HG03575 (cell line): Measurements from ENCODE around the gene MPHOSPH8.
A peak's percentile ranks its signal among the peaks of the same experiment; 100 is the strongest.

Experiments used
- ATAC-seq: cut with Tn5 transposase; IDR thresholded peaks from one replicate; pipeline ENCODE4 v1.9.1; 2021; ENCODE audit not compliant: unreplicated experiment, insufficient number of reproducible peaks, low FRiP score; ENCODE audit errors: extremely low read depth

Gene MPHOSPH8, protein sequence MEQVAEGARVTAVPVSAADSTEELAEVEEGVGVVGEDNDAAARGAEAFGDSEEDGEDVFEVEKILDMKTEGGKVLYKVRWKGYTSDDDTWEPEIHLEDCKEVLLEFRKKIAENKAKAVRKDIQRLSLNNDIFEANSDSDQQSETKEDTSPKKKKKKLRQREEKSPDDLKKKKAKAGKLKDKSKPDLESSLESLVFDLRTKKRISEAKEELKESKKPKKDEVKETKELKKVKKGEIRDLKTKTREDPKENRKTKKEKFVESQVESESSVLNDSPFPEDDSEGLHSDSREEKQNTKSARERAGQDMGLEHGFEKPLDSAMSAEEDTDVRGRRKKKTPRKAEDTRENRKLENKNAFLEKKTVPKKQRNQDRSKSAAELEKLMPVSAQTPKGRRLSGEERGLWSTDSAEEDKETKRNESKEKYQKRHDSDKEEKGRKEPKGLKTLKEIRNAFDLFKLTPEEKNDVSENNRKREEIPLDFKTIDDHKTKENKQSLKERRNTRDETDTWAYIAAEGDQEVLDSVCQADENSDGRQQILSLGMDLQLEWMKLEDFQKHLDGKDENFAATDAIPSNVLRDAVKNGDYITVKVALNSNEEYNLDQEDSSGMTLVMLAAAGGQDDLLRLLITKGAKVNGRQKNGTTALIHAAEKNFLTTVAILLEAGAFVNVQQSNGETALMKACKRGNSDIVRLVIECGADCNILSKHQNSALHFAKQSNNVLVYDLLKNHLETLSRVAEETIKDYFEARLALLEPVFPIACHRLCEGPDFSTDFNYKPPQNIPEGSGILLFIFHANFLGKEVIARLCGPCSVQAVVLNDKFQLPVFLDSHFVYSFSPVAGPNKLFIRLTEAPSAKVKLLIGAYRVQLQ

DNA sequence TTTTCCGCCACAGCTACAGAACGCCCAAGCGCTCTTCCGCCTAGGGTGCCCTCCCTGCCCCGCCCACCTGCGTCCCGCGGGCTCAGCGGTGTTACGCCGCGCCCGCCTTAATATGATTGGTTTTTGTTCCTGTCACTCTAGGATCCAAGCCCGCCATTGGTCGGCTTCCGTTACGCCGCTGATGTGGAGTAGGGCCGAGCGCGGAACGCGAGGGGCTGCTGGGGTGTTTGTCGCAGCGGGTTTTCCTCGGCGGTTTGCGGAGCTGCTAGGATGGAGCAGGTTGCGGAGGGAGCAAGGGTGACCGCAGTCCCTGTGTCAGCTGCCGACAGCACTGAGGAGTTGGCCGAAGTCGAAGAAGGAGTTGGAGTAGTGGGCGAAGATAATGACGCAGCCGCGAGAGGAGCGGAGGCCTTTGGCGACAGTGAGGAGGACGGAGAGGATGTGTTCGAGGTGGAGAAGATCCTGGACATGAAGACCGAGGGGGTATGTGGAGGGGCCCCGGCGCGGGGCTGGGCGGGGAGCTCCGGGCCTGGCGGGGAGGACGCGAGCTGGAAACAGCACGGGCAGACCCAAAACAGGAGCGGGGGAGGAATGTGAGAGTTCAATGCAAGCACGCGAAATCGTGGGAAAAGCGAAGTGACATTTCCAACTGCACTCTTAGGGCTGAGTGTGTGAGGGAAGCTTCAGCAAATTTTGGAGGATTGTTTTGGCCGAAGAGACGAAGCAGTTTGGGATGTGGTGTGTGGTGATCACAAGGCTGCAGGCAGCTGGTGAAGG is at the start of gene MPHOSPH8:
MPHOSPH8 (plus strand) TSS at position 181 of the 777 bp plus-strand sequence; CDS start at position 271, 90 bp downstream.
- ATAC-seq: peak; percentile 91

DNA sequence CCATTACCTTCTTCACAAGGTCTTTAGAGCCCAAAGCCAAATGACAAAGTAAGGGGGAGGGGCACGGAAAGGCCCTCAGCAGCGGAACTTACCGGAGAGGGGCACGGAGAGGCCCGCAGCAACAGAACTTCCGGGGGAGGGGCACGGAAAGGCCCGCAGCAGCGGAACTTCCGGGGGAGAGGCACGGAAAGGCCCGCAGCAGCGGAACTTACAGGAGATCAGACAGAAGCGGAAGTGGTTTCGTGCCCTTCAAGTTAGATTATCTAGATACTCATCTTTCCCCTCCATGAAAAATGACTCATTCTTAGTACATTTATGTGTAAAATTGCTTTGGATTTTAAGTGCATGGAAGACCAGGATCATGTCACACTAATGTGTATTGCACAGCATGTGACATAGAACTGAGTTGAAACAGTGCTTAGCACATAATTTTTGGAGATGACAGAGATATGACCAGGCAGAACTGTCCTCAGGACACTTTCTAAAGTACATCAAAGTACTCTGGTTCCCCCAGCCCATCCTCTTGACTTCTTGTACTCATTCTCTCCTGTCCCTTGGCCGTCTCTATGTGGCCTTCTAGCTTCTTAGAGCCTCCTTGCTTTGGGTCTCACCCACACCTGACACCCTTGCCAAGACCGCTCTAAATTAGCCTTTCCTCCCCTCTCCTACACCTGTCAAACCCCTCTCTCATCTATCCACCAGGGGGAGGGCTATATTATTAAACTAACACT is 46.4 kb upstream of the MPHOSPH8 start:
- peak; percentile 36 for ATAC-seq

DNA sequence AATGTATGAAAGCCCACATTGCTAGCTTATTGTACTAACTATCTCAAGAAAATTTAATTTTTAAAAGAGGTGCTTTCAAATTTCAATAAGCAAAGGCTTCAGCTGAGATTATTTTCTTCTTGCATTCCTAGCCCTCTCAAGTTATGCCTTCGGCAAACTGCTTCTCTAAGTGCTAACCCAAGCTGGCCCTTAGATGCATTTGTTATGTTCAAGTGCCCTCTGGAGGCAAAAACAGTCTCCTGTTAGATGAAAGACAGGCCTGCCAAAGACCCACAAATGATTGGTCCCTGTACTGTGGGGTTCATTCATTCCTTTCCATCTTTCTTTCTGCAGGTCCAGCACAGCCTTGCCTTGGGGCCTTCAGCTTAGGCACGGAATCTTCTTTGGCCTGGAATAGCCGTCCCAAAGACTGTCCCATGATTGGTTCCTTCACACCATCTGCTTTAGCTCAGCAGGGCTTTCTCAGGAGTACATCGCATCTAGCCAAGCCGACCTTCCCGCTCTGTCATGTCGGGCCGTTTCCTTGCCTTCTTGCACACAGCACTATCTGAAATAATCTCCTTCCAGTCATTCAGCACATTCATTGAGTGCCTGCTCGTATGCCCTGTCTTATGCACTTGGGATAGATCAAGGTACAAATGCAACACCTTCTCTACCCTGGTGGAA is 45.7 kb upstream of the MPHOSPH8 start:
- ATAC-seq: peak; percentile 53

DNA sequence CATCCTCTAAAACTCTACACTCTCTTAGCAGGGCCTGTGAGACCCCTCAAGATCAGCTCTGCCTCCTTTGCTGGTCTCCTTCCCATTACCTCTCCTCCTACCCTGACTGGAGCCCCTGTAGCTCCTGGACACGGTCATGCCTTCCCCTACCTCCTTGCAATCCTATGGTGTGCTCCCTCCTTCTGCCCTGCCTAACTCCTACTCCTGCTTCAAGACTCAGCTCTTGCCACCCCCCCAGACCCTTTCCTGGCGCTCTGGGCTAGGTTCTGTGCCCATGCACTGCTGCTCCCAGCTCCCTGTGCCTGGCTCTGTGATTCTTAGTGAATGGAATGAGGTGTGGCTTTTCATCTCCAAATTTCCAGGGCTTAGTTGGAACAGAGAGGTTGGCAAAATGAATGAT is 44.1 kb upstream of the MPHOSPH8 start:
- ATAC-seq: no peak

DNA sequence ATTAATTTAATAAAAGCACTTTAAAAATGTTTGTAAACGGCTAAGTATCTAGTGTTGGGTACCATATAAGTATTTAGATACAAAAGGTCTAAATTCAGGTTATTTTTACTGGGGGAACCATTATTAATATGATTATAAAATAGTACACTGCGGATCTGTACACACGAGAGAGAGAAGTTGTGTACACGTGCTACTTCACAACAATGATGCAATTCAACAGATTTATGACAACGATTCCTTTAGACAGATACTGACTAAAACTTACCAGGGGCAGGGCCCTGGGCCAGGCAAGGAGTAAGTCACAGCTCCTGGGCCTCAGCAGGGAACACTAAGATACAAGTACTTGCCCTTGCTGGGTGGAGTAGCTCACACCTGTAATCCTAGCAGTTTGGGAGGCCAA is 43.0 kb upstream of the MPHOSPH8 start:
- no peak for ATAC-seq

DNA sequence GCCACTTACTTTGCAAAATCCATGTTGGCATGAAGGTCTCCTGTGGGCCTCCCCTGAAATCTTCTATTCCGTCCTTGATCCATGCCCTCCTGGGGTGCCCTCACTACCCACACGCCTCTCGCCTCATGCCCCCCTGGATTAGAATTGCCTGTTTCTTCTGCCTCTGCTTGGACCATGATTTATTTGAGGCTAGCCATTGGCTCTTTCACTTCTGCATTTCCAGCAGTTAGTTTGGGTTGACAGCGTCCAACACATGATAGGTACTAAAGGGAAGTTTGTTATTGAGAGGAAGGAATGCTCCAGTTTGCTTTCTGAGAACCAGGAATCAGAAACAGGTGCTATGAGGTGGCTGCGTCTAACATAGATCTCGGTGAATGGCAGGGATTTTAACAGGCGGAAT is 41.6 kb upstream of the MPHOSPH8 start:
- ATAC-seq: no peak

DNA sequence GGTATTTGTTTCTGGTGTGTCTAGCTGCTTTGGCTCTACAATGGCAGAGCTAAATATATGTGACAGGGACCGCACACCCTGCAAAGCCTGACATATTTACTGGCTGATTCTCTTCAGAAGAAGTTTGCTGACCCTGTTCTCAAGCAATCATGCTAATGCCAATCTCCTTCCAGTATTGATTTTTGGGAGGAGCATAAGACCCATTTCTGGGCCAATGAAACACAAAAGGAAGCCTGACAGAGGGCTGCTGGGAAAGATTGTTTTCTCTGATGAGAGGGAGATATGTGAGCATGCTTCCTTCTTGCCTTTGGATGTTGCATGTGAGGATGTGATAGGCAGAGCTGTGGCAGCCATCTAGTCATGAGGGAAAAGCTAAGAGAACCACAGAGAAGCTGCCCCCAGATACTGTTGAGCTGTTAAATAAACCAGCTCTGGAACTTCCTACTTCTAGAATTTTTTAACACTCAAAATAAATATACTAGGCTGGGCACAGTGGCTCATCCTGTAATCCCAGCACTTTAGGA is 40.7 kb upstream of the MPHOSPH8 start:
- no peak for ATAC-seq

DNA sequence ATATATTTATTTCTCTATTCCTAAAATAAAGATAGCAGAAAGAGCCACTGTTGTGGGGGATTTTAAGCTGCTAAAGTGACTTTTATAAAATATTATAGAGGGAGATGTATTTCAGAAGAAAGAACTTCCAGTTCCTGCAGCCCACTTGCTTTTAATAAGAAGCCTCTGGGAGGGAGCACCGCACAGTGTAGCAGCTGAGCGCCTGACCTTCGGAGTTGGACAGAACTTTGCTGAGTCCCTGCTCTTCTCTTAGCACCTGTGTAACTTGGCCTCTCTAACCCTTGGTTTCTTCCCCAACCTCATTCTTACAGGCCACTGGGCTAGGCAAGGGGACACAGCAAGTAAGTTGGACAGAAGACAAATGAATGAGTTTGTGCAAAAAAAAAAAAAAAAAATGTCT is 37.4 kb upstream of the MPHOSPH8 start:
- no peak for ATAC-seq

DNA sequence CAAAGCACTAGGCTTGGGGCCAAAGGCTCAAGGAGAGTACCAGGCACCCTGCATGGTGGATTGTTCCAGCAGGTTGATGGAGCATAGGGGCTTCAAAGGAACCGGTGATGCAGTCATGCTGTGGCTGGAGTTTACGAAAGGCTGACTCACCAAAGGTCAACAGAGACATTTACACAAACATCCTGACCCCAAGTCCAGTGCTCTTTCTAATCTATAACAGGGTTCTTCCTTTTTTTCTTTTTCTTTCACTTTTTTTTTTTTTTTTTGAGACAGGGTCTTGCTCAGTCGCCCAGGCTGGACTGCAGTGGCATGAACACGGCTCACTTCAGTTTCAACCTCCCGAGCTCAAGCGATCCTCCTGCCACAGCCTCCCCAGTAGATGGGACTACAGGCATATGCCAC is 36.5 kb upstream of the MPHOSPH8 start:
- no peak for ATAC-seq

DNA sequence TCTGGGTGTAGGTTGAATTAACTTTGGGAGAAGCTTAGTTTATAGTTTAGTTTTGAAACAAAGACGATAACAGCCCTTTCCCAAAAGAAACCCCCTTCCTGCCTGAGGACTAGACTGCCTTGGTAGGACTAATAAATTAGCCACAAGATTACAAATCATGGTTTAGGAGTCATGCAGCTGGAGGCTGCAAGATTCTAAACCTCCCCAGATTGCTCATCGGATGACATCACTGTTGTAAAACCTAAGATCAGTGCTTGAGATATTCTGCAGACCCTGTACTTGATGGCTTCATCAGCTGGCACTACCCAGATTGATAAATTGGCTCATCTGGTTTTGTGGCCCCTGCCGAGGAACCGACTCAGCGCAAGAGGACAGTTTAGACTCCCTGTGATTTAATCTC is 35.9 kb upstream of the MPHOSPH8 start:
- no peak for ATAC-seq

DNA sequence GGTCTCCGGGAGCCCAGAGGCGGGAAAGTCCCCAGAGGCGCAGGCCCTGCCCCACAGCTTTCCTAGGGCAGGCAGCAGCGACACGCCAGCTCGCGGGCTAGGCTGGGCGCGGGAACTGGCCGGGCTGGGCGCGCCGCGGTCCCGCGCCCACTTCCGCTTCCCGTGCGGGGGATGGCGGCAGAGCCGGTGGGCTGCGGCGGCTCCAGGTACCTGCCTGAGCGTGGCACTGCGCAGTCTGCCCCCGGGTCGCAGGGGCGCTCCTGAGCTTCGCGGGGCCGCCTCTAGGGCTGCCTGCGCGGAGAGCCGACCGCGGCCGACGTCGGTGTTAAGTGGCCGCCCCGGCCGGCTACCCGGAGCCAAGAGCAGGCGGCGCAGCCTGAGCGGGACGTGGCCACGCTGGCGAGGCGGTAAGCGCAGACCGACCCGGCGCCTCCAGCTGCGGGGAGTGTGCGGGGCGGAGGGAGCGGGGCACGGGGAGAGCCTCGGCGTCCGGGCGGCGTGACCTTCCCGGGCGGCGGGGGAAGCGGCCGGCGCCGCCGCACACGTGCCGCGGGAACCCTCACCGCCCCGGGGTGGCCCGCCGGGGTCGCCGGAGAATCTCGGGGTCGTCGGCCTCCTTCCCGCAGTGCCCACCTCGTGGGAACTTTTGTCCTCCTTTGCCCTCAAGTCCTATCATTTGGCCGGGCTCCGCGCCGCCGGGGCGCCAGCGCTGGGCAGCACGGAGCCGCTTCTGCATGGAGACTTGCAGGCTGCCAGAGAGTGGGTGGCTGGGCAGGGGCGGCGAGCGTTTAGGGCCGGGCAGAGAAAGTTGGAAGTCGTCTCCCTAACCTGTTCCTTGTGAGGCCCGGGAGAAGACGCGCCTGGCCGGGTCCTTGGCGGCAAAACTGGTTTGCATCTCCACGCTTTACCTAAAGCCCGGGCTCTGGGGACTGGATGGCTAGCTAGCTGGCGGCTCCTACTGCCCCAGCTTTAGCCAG is 31.4 kb upstream of the MPHOSPH8 start:
- no peak for ATAC-seq

DNA sequence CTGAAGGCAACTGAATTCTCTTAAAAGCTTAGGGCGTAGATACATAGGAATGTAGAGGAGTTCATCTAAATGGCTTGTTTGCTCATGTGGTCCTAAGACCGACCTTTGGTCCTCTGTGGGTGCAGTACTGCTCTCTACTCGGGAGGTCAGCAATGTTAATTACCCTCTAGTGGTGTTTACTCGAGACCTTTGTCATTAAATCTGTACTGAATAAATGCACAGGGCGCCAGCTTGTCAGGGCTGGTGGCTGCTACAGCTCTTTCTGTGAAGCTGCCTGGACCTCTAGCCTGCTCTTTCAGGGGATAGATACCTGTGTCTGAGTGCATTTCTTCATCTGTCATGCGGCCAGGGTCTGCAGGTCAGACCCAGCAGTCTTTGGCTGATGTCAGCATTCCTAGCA is 29.2 kb upstream of the MPHOSPH8 start:
- no peak for ATAC-seq

DNA sequence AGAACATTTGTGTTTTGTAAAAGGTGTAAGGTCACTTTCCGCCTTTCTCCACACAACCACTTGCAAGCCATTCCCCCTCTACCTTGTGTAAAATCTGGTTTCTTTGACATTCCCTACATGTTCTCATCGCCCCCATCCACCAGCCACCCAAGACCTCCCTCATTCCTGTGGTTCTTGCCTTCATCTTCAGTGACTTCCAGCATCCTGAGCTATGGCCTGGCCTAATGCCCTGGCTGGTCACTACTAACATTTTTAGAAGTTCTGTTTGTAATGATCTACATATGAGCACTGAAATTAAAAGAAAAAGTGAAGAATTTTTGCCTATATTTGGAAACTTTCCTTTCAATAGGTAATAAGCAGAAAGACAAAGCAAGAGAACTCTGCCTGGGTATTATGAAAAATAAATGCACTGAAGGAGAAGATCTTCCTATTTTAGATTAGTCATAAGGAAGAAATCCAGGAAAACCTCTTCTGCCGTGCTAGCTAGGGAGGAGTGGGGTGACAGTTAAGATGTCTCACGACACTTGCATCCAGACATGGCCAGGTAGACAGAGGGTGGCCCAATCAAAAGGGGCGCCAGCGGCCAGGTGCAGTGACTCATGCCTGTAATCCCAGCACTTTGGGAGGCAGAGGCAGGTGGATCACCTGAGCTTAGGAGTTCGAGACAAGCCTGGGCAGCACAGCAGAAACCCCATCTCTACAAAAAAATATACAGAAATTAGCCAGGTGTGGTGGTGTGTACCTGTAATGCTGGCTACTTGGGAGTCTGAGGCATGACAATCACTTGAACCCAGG is 28.1 kb upstream of the MPHOSPH8 start:
- ATAC-seq: no peak

DNA sequence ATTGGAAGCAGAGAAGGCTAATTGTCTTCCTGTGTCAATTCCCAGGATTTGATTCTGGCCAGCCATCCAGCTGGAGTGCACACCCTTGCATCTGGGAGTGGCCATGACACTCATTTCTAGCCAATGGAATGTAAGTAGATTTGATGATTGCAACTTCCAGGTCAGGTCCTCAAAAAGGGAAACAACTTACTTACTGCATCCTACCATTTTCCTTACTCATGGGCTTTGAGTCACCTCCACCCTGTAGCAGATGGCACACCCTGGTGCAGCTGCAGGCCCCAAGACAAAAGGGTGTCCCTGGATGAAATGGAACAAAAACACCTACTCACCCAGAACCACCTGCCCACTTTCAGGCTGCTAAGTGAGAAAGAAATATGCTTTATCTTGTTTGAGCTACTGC is 27.3 kb upstream of the MPHOSPH8 start:
- no peak for ATAC-seq

DNA sequence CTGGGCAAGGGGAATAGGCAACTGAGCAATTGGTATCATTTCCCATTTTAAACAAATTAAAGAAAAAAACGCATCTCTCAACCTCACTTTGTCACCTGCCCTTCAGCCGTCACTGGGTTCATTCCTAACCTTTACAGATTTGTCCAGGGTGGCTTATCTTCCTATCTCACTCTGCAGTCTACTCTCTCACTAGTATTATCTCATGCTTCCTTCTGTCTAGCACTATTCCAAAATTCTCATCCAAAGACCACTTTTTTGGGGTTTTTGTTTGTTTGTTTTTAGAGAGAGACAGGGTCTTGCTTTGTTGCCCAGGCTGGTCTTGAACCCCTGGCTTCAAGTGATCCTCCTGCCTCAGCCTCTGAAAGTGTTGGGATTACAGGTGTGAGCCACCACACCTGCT is 26.7 kb upstream of the MPHOSPH8 start:
- no peak for ATAC-seq

DNA sequence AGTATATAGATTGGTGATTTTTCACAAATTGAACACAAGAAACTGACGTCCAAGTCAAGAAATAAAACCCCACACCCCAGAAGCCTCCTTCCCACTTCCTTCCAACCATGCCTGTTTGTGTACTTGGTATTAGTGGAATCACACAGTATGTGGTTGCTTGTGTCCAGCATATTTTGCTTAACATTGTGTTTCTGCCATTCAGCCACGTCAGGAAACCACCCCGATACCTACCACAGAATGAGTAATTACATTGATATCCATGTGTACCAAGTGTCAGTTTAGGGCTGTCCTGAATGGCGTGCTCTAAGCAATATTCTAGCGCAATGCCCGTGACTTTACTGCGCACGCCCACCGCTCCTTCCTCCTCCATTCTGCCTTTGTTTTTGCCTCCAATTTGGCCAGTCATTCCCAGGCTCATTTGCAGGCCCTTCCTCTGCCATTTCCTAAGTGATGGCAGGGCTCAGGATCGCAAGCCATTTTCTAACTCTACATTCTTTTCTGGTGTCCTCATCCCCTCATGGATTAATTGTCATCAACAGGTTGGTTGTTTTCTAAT is 25.9 kb upstream of the MPHOSPH8 start:
- ATAC-seq: no peak
